GM18499 (cell line): Measurements from ENCODE around the gene TMED6.

Experiments used
- ATAC-seq: cut with Tn5 transposase; IDR thresholded peaks from one replicate; pipeline ENCODE4 v1.9.1; 2021; ENCODE audit warnings: moderate number of reproducible peaks; ENCODE audit not compliant: insufficient read depth, unreplicated experiment

The TMED6 gene

GRCh38 chr16:69326172-69326873 lies 25.3 kb downstream of the TMED6 start:
- ATAC-seq, result no peak

- no peak for ATAC-seq
Measured at GRCh38 chr16:69325784-69326171, 25.8 kb downstream of the TMED6 start.

GRCh38 chr16:69324585-69325253 lies 26.9 kb downstream of the TMED6 start:
- no peak for ATAC-seq

GRCh38 chr16:69324013-69324531 lies 27.5 kb downstream of the TMED6 start:
- no peak for ATAC-seq

- ATAC-seq, result no peak
Measured at GRCh38 chr16:69323415-69323814, 28.2 kb downstream of the TMED6 start.

GRCh38 chr16:69322343-69322742 lies 29.2 kb downstream of the TMED6 start:
- ATAC-seq, result no peak

- ATAC-seq, result no peak
Measured at GRCh38 chr16:69321080-69321479, 30.5 kb downstream of the TMED6 start.

- ATAC-seq, result no peak
Measured at GRCh38 chr16:69320740-69321073, 30.9 kb downstream of the TMED6 start.

GRCh38 chr16:69319826-69320739 lies 31.5 kb downstream of the TMED6 start:
- ATAC-seq, result no peak

GRCh38 chr16:69319381-69319780 lies 32.2 kb downstream of the TMED6 start:
- ATAC-seq, result no peak

GRCh38 chr16:69318911-69319289 lies 32.7 kb downstream of the TMED6 start:
- no peak for ATAC-seq

GRCh38 chr16:69318177-69318910 lies 33.2 kb downstream of the TMED6 start:
- no peak for ATAC-seq

GRCh38 chr16:69316595-69317034 lies 35.0 kb downstream of the TMED6 start:
- no peak for ATAC-seq

- ATAC-seq, result no peak
Measured at GRCh38 chr16:69315486-69316311, 35.9 kb downstream of the TMED6 start.

- ATAC-seq, result no peak
Measured at GRCh38 chr16:69314534-69314933, 37.1 kb downstream of the TMED6 start.

- ATAC-seq, result no peak
Measured at GRCh38 chr16:69313469-69313868, 38.1 kb downstream of the TMED6 start.

GRCh38 chr16:69311533-69312387 lies 39.8 kb downstream of the TMED6 start:
- peak; percentile 19 for ATAC-seq
